Hepatocyte (in vitro differentiated cells): ENCODE results near the gene GPAM. TPM values are rescaled to one million over a fixed set of nuclear protein-coding genes. Genes with fewer than 3 reads are reported as not detected.

ENCODE experiments used
- DNase-seq: peaks from one replicate; pipeline ENCODE4 v3.0.0-alpha.2; 2016; ENCODE audit warnings: low spot score
- H2AFZ ChIP-seq: fragments of 200-600 bp; sonication (generic); 2 replicates; pipeline ENCODE4 v1.6.0; 2016; ENCODE audit warnings: antibody characterized with exemption, mild to moderate bottlenecking
- H3K27ac ChIP-seq: fragments of 200-600 bp; sonication (generic); 2 replicates; pipeline ENCODE4 v1.5.1; 2016; ENCODE audit warnings: mild to moderate bottlenecking
- H3K27me3 ChIP-seq: fragments of 200-600 bp; sonication (generic); 2 replicates; pipeline ENCODE4 v1.6.1; 2016
- H3K36me3 ChIP-seq: fragments of 200-600 bp; sonication (generic); replicated peaks from 2 replicates; pipeline ENCODE4 v1.5.1; 2016; ENCODE audit warnings: low read depth; ENCODE audit not compliant: insufficient read depth
- H3K4me1 ChIP-seq: fragments of 200-600 bp; sonication (generic); 2 replicates; pipeline ENCODE4 v1.5.1; 2016; ENCODE audit warnings: mild to moderate bottlenecking, moderate library complexity; ENCODE audit not compliant: insufficient read depth
- H3K4me2 ChIP-seq: fragments of 200-600 bp; sonication (generic); 2 replicates; pipeline ENCODE4 v1.6.0; 2016
- H3K4me3 ChIP-seq: fragments of 200-600 bp; sonication (generic); 2 replicates; pipeline ENCODE4 v1.5.1; 2016; ENCODE audit warnings: mild to moderate bottlenecking
- H3K79me2 ChIP-seq: fragments of 200-600 bp; sonication (generic); 2 replicates; pipeline ENCODE4 v1.6.0; 2017; ENCODE audit warnings: mild to moderate bottlenecking
- H3K9me2 ChIP-seq: fragments of 200-600 bp; sonication (generic); replicated peaks from 2 replicates; pipeline ENCODE4 v1.6.0; 2017; ENCODE audit warnings: mild to moderate bottlenecking; ENCODE audit not compliant: insufficient read depth
- H3K9me3 ChIP-seq: fragments of 200-600 bp; sonication (generic); 2 replicates; pipeline ENCODE4 v1.5.1; 2016; ENCODE audit warnings: low read depth, mild to moderate bottlenecking
- H4K20me1 ChIP-seq: fragments of 200-600 bp; sonication (generic); 2 replicates; pipeline ENCODE4 v1.6.0; 2016; ENCODE audit warnings: mild to moderate bottlenecking; ENCODE audit not compliant: insufficient read depth, poor library complexity, severe bottlenecking
- EZH2 ChIP-seq: fragments of 200-600 bp; sonication (generic); IDR thresholded peaks from 2 replicates; pipeline ENCODE4 v1.6.1; 2016; ENCODE audit warnings: antibody characterized with exemption, mild to moderate bottlenecking, borderline replicate concordance
- EZH2phosphoT487 ChIP-seq: fragments of 200-600 bp; sonication (generic); IDR thresholded peaks from one replicate; pipeline ENCODE4 v1.6.1; 2018; ENCODE audit warnings: antibody characterized with exemption, mild to moderate bottlenecking, low read depth, moderate library complexity; ENCODE audit not compliant: unreplicated experiment, severe bottlenecking
- WGBS: methylation state at CpG from one replicate; pipeline ENCODE4 v1.1.6; 2016; ENCODE audit warnings: low lambda C conversion rate; ENCODE audit errors: missing lambda C conversion rate; 5-methylcytosine and 5-hydroxymethylcytosine counted together
- polyA plus RNA-seq: library from polyadenylated mRNA; unstranded; fragments of >200 nt; fragmentation: Nextera tagmentation; extraction: Ambion mirVana; gene quantifications from 2 replicates; pipeline ENCODE4 v1.2.1, GENCODE V29; 2016
- total RNA-seq: library from RNA; depleted of rRNA; stranded (reverse); fragments of >200 nt; gene quantifications from 2 replicates; pipeline ENCODE4 v1.2.3, GENCODE V29; 2014
- TF ChIP-seq, protein P1 (sequence below): fragments of 200-600 bp; sonication (generic); IDR thresholded peaks from 2 replicates; pipeline ENCODE4 v1.5.1; 2016; ENCODE audit warnings: antibody characterized with exemption, mild to moderate bottlenecking; ENCODE audit not compliant: poor library complexity

GPAM gene
- total and polyA plus RNA-seq, 2 experiments from 2014 or later = 7.8 to 49.2 TPM

GRCh38 chr10:112146799-112147198 is 36.8 kb downstream of the GPAM start:
- Histone ChIP-seq H3K79me2 (no peaks in the 10 kb centered on the region), H2AFZ (no peak overlapping the region), H3K27me3 (no peaks in the 10 kb centered on the region), H3K9me2 (no peaks in the 10 kb centered on the region), H3K36me3 (no peaks in the 10 kb centered on the region), H4K20me1 (no peaks in the 10 kb centered on the region), H3K27ac (no peak overlapping the region), H3K9me3 (no peaks in the 10 kb centered on the region), H3K4me1 (no peaks in the 10 kb centered on the region), H3K4me2 (no peak overlapping the region), H3K4me3 (no peak overlapping the region)
- no peak for DNase-seq
- TF ChIP-seq EZH2 = no peak
- TF ChIP-seq, protein P1, sequence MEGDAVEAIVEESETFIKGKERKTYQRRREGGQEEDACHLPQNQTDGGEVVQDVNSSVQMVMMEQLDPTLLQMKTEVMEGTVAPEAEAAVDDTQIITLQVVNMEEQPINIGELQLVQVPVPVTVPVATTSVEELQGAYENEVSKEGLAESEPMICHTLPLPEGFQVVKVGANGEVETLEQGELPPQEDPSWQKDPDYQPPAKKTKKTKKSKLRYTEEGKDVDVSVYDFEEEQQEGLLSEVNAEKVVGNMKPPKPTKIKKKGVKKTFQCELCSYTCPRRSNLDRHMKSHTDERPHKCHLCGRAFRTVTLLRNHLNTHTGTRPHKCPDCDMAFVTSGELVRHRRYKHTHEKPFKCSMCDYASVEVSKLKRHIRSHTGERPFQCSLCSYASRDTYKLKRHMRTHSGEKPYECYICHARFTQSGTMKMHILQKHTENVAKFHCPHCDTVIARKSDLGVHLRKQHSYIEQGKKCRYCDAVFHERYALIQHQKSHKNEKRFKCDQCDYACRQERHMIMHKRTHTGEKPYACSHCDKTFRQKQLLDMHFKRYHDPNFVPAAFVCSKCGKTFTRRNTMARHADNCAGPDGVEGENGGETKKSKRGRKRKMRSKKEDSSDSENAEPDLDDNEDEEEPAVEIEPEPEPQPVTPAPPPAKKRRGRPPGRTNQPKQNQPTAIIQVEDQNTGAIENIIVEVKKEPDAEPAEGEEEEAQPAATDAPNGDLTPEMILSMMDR = no peak
- no peak for TF ChIP-seq EZH2phosphoT487
- WGBS = 91% methylated on average over 6 of the region's 6 CpGs

GRCh38 chr10:112145263-112145662 is 38.3 kb downstream of the GPAM start:
- no peak for DNase-seq
- H3K27ac ChIP-seq = no peak overlapping the region
- no peaks in the 10 kb centered on the region for H3K27me3 ChIP-seq
- H3K79me2 ChIP-seq = no peaks in the 10 kb centered on the region
- no peaks in the 10 kb centered on the region for H3K4me1 ChIP-seq
- no peak overlapping the region for H3K4me2 ChIP-seq
- H3K9me3 ChIP-seq = no peaks in the 10 kb centered on the region
- TF ChIP-seq EZH2phosphoT487 = no peak
- TF ChIP-seq, protein P1 = no peak
- TF ChIP-seq EZH2 = no peak
- no peaks in the 10 kb centered on the region for H3K9me2 ChIP-seq
- no peak overlapping the region for H2AFZ ChIP-seq
- H4K20me1 ChIP-seq = no peaks in the 10 kb centered on the region
- no peak overlapping the region for H3K4me3 ChIP-seq
- no peaks in the 10 kb centered on the region for H3K36me3 ChIP-seq
- 94% methylated on average over 5 of the region's 5 CpGs for WGBS

DNA sequence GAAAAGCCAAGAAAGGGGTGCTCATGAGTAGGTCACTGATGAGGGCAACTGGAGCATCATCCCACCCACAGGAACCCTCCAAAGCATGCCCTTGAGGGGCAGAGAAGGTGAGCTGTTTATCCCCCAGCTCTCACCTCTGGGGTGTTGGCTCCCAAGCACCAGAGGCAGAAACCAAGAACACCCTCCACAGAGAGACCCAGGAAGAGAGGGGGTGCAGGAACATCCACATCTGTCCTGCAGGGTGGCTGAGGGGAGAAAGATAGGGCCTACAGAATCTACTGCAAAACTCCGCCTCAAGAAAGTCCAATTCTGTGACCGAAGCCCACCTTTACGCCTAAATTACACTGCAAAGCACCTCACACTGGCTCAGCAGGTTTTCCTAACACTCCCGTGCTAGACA is 40.1 kb downstream of the GPAM start:
- Histone ChIP-seq H3K27ac (no peak overlapping the region), H2AFZ (no peak overlapping the region), H3K79me2 (no peaks in the 10 kb centered on the region), H4K20me1 (no peaks in the 10 kb centered on the region), H3K9me2 (no peaks in the 10 kb centered on the region), H3K4me3 (no peak overlapping the region), H3K36me3 (no peaks in the 10 kb centered on the region), H3K27me3 (no peaks in the 10 kb centered on the region), H3K4me2 (no peak overlapping the region), H3K9me3 (no peaks in the 10 kb centered on the region), H3K4me1 (no peaks in the 10 kb centered on the region)
- WGBS = 76% methylated on average over 4 of the region's 4 CpGs
- DNase-seq = no peak
- no peak for TF ChIP-seq EZH2
- TF ChIP-seq EZH2phosphoT487 = no peak

DNA sequence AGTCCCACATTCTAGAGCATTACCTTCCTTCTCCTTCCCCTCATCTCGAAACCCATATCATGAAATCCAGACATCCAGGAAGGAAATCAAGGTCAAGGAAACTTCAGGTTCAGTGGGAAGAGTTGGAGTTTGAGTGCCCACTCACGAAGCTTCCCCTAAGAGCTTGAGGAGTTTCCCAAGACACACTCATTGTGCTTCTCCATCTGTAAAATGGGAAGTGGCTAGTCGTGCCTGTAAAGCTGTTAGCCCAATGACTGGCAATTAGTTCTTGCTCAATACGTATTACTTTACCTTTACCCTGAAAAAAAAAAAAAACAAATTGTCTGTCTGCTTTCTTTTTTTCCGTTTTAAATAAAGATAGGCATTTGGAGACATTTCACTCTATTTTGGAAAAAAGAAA is 42.3 kb downstream of the GPAM start:
- no peak for DNase-seq
- Histone ChIP-seq H3K79me2 (no peaks in the 10 kb centered on the region), H2AFZ (no peak overlapping the region), H3K9me2 (no peaks in the 10 kb centered on the region), H4K20me1 (no peaks in the 10 kb centered on the region), H3K27ac (no peak overlapping the region), H3K27me3 (no peaks in the 10 kb centered on the region), H3K36me3 (no peaks in the 10 kb centered on the region), H3K4me1 (no peaks in the 10 kb centered on the region), H3K4me3 (no peak overlapping the region), H3K9me3 (no peaks in the 10 kb centered on the region), H3K4me2 (no peak overlapping the region)
- 86% methylated on average over 5 of the region's 5 CpGs for WGBS
- TF ChIP-seq EZH2 (no peak), EZH2phosphoT487 (no peak)
